HG02798 (cell line): ENCODE measurements around the gene MAP3K5.

Experiments used
- ATAC-seq: cut with Tn5 transposase; IDR thresholded peaks from one replicate; pipeline ENCODE4 v1.9.1; 2021; ENCODE audit warnings: mild to moderate bottlenecking; ENCODE audit not compliant: unreplicated experiment, poor library complexity

MAP3K5 gene

DNA sequence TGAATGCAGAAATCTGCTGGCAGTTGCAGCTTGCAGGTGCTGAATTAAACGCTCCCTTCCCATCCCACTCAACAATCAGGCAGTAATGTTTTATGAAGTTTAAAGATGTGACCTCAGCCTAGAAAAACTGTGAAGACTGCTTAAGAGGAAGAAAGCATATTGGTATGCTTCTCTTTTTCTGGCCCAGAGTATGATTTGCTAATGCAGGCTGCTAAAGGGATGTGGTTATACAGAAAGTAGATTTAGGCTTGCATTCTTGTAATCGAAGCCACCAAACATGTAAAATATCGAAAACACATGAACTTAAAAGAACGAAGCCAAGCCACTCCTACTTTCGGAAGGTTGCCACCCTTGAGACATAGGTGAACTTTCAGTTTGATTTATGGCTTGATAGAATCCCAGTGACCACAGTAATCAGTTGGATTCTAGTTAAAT lies 40.7 kb downstream of the MAP3K5 start:
- peak; percentile 95 for ATAC-seq

DNA sequence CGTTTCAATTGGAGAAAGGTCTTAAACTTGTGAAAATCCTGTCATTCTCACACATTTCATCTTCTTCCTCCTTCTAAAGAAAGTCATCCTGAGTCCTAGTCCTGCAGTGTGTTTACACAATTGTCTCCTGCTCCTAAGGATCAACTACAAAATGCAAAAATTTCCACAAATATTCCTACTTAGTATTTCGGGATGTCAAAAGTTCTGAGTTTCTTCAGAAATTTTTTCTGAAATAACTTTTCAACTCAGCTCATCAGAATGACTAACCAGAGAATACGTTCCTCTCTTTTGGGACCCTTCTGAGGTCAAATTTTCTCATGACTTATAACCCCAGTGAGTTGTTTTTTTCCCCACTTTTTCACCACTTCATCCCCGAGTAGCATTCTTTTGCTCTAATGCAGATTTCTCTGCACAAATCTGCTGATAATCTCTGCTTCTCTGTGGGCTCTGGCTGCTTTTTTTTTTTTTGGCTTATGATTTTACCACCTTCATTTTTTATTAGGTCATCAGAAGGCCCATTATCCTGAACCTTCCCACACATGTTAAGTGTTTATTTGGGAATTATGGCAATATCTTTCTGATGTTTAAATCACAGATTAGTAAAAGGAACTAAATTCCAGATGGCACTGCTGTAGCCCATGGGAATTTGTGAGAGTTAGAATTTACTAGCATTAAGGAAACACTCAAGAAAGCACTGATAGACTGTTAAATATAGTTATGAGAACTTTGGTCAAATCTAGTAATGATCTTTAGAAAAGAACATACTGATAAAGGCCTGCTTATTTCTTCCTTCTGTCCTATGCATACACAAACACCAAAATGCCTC lies 41.4 kb downstream of the MAP3K5 start:
- ATAC-seq = no peak

DNA sequence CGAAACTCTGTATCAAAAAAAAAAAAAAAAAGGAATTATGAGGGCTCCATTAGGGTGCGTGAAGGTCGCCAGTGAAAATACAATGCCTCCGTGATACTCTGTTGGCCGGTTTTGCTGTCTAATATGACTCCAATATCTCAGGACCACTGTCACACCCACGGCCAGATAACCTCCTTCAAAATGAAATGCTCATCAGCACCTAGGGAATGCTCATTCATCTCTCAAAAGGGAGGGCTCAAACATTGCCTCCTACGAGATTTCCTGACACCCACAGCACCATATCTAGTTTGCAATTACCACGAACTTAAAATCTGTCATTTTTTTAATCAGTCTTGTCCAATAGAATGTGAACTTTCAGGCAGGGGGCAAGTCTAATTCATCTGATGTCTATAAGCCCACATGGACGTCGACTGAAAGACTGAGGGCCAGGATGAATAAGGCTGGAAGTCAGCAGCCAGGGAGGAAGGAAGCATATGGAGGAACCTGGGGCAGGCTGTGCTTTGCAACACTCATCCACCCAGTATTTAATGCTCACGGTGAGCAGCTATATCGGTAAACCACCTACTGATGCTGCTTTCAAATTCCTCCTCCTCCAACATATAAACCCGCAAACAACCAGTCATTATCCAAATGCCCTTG lies 42.8 kb downstream of the MAP3K5 start:
- ATAC-seq = no peak

DNA sequence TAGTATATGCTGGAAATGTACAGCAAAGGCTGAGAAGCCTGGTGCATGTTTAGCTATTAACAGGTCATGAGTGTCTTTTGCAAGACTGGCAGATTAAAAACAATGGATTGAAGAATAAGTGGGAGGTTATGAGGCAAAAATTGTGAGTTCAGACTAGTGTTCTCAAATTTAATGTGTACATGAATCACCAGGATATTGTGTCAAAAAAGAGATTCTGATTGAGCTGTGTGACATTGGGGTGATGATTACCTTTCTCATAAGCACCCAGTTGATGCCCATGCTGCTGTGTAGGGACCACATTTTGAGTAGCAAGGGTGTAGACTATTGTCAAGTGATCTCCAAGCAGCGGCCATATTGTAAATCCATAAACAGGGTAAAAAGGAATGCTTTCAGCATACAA lies 44.8 kb downstream of the MAP3K5 start:
- no peak for ATAC-seq

DNA sequence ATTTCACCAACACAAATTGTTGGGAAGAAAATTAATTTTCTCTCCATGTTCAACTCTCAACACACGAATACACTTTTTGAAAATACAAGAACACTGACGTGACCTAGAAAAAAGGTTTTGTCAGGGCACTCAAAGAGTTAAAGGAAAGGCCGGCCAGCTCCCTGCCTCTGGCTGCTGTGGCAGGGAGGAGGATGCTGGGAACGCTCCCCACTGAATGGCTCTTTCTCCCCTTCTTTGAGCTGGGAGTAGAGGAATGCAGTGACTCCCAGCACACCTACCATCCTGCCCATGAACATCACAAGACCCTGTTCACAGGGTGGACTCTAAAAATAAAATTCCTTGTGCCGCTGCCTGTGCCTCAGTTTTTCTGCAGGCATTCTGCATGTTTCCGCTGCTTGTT lies 47.0 kb downstream of the MAP3K5 start:
- ATAC-seq = no peak

DNA sequence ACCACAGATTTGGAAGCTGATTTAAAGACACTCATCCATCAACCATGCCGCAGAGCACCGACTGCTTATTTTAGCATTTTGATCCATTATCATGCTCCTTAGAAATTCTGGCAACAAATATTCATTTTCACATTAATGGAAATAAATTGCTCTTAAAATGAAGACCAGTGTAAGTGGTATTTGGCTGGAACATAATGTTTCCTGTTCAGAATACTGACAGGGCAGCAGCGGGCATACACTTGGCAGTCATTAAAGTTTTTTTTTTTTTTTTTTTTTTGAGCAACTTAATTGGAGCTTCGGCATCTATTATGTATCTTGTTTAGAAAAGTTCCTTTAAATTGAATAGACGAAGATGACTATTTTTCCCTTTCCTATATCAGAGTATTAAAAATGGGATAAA lies 47.4 kb downstream of the MAP3K5 start:
- no peak for ATAC-seq

DNA sequence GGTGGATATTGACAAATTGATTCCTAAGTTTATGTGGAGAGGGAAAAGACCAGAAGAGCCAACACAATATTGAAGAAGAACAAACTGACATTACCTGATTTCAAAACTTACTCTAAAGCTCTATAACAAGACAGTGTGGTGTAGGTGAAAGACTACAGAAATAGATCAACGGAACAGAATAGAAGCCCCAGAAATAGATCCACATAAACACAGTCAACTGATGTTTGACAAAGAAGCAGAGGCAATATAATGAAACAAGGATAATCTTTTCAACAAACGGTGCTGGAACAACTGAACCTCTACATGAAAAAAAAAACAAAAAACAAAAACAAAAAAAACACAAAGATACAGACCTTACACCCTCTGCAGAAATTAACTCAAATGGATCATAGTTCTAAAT lies 50.2 kb downstream of the MAP3K5 start:
- ATAC-seq = peak; percentile 55

DNA sequence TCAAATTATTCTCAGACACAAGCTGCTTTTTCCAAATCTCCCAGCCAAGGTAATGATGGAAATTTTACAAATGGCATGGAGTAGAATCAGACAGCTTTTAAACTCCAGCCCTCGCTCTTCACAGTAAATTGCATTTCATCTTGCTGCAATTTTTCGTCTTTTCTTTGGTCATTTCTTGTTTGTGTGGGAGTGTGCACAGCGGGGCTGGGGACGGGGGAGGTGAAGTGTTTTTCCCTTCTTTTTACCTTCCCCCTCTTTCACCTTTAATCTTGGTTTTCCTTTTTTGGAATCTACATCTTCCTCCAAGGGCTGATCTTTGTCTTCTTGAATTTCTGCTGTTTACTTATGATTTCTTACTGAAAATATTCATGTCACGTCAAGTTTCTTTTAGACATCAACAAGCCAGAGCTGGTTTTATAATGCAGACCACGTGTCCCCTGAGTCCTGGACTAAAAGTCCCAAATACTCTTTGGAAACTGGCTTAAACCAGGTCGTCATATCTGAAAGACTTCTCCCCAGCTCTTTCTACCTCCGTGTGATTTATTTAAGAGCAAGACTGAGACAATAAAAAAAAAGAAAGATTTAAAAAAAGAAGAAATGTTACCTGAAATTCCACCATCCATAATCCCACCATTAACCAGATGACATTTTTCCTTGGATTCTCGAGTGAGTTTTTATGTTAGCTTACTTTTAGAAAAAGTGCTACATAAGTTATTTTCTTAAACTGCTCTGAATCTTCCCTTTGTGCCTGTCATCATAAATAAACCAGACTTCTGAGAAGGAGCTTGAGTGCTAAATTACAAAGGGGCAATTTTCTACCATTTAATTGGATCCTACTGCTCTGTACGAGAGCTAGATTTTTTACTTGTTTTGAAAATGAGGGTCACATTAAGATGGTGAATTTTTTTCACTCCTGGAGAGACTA lies 52.0 kb downstream of the MAP3K5 start:
- no peak for ATAC-seq

DNA sequence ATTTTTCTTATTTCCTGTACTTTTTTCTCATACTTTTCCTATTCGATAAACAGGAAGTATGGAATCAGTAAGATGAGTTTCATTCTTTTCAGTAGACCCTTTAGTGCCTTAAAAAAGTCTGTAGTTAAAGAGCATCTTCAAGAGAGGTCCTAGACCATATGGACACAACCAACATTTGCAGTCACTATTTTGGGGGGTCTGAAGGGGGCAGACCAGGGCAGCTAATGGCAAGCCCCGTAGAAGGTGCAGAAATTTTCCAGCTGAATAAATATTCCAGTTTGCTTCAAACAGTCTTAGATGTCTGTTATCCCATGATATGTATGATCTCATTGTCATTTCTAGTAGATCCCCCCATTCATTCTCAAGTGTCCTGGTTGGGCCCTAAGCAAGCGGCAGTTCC lies 52.8 kb downstream of the MAP3K5 start:
- no peak for ATAC-seq

DNA sequence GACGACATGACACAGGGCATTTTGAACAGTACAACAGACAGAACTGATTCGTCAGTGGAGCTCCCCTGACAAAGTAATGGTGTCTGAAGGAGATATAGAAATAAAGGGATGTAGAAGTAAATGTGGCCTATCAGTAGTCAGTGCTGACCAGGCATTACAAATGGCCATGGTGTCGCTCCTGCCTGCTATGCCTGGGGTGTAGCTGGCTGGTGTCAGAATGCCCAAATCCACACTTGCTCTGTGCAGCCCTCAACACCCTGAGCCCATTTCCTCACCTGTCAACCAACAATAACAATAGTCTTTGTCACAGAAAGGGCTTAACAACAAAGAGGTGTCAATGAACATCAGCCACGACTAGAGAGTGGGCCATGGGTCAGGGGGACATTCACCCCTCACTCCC lies 53.2 kb downstream of the MAP3K5 start:
- no peak for ATAC-seq

DNA sequence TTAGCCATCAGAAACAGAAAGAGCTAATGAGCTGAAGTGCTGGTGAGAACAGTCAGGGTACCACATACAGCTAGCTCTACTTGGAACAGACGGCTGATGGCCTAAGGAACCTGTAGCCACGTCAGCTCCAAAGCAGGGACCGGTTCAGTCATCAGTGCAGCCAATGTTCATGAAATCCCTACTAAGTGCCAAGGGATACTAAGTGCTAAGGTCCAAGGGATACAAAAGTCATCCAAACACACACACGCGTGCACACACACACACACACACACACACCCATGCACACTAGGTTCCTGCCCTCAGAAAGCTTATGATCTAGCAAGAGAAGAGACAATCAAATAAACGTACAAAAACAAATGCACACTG lies 53.6 kb downstream of the MAP3K5 start:
- ATAC-seq = no peak

DNA sequence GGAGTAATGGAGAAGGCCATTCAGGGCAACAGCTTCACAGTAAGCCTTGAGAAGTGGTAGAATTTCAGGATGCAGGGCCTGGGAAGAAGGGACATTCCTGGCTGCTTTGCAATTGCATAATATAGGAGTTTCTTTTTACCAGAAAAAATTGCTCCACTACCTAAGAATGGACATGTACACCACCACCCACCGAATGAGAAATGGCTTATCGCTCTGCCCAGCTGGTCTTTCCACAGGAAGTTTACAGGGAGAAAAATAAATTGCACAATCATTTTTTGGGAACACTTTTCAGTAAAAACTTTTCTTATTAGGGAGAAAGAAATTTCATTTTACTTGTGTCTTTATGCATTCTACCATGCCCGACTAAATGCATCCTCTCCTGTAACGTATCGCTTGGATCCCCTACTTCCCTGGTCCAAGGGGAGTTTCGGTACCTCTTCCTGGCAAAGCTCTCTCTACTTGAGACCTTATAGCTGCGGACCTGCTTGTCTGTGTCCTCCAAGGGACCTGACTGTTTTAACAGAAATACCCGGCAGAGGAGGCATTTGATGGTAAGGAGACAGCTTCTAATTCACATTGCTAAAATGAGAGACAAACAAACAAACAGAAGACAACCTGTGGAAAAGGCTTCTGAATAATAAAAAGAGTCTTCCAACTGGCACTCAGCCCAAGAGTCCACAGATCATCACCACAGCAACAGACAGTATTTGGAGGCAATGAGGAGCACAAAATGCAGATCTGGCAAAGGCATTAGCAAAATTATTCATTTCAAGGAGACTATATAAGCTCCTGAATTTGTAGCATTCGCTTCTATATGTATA lies 54.2 kb downstream of the MAP3K5 start:
- no peak for ATAC-seq

DNA sequence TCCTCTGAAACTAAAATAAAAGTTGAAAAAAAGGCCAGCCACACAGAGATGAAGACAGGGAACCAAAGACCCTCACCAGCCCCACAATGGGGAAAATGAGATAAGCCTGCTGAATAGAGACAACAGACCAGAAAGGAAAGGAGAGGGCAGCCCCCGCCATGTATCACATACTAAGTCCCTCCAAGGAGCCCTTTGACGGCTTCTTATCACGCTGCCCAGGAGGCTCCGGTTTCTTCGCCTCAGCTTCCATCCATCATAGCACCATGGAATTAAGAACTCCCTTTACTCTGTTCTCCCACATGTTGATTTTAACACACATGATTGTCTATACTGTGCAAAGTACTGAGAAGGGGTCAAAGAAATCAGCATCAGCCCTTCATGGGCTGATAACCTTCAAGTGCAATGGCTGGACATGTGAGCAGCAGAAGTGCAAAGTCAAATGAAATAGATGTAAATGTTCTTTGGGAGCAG lies 54.9 kb downstream of the MAP3K5 start:
- no peak for ATAC-seq

DNA sequence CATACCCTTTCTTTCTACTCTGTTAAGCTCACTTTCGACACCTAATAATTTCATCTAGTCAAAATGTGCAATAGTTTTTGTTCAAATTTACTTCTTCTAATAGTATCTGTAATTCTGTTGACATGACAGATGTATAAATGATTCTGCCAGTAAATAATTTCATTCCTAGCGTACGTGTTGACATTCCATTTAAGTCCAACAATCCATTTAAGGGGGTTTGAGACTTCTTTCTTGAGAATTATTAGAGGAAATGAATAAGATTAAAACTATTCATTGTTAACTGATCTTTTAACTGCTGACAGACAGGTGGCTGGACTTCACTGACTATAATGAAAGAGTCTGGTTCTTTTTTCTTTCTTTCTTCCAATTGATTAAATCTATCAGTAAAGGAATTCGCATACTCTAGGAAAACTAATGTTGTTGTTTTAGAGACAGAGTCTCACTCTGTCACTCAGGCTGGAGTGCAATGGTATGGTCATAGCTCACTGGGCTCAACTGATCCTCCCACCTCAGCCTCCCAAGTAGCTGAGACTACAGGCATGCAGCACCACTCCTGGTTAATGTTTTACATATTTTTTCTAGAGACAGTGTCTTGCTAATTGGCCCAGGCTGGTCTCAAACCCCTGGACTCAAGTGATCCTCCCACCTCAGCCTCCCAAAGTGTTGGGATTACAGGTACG lies 55.9 kb downstream of the MAP3K5 start:
- ATAC-seq = peak; percentile 57

DNA sequence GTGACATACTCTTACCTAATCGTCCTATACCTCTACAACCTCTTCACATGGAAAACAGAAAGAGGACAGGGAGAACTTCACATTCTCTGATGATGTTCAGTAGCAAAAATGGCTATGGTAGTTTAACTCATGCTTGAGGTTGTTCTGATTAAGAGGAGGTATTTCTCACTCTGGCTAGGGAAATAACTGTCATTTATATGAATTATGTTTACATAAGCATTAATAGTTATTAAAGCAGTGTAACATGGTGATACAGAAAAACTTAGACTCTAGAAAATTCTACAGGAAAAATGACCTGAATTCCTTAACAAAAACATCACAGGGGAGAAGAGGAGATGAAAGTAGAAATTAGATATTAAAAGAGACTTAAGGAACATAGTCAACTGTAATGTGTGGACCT lies 57.3 kb downstream of the MAP3K5 start:
- no peak for ATAC-seq

DNA sequence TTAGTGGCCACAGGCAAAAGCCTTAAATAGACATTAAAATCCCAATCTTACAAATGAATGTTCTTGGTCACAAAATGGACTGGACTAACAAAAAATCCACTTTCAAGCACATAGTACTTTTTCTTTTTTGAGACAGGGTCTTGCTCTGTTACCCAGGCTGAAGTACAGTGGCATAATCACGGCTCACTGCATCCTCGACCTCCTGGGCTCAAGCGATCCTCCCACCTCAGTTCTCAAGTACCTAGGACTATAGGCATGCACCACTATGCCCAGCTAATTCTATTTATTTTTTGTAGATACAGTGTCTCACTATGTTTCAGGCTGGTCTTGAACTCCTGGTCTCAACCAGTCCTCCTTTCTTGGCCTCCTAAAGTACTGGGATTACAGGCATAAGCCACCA lies 59.4 kb downstream of the MAP3K5 start:
- ATAC-seq = no peak

DNA sequence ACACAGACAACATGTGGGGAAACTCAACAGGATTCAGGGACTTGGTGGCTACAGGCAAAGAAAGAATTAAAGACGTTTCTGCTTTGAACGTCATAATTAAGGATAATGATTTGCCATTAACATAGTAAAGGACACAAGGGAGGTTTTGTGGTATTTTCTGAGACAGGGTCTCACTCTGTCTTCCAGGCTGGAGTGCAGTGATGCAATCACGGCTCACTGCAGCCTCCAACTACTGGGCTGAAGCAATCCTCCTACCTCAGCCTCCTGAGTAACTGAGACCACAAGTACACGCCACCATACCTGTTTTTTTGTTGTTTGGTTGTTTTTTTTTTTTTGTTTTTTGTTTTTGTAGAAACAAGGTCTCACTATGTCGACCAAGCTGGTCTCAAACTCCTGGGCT lies 62.4 kb downstream of the MAP3K5 start:
- no peak for ATAC-seq

DNA sequence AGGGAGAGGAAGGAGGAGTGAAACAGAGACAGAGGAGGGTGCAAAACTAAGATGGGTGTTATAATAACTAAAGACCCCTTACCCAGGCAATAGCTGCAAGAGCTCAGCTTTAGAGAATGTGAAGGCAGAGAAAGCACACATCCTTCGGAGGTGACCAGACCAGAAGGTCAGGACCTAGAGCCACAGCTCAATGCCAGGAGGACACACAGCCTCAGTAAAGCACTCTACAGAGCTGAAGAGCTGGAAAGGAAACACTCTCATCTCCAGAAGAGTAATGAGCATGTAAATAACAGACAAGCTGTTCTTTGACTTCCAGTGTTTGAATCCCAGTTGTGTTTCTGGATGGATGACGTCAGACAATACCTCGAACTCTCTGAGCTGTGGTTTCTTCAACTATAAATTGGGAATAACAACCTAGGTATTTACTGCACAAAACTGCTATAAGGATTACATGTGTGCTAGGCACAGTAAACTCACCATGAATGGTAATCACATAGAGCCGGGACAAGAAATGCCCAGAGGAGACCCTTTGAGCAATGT lies 63.2 kb downstream of the MAP3K5 start:
- no peak for ATAC-seq
